Mucosa of stomach (tissue), 1 donor: ENCODE data around the gene PFKFB3.

ENCODE experiments used
- H3K27me3 ChIP-seq: one replicate; pipeline ENCODE4 v1.7.0; 2013; ENCODE audit warnings: mild to moderate bottlenecking, low read length; ENCODE audit not compliant: control insufficient read depth, insufficient read depth
- H3K36me3 ChIP-seq: one replicate; pipeline ENCODE4 v1.7.0; 2013; ENCODE audit warnings: low read length; ENCODE audit not compliant: control insufficient read depth, insufficient read depth
- H3K4me1 ChIP-seq: one replicate; pipeline ENCODE4 v1.7.0; 2013; ENCODE audit warnings: mild to moderate bottlenecking, low read length; ENCODE audit not compliant: control insufficient read depth, insufficient read depth
- H3K4me3 ChIP-seq: one replicate; pipeline ENCODE4 v1.7.0; 2013; ENCODE audit warnings: low read length
- H3K9ac ChIP-seq: one replicate; pipeline ENCODE4 v1.7.0; 2013; ENCODE audit warnings: mild to moderate bottlenecking, low read length, moderate library complexity
- H3K9me3 ChIP-seq: one replicate; pipeline ENCODE4 v1.7.0; 2013; ENCODE audit warnings: mild to moderate bottlenecking, low read length, moderate library complexity; ENCODE audit not compliant: control insufficient read depth
- donor health status: Pancreatic carcinoma.

PFKFB3 gene

GRCh38 chr10:6297522-6297921 lies 94.8 kb downstream of the PFKFB3 start:
- Histone ChIP-seq H3K27me3 (no peaks in the 10 kb centered on the region), H3K36me3 (no peaks in the 10 kb centered on the region), H3K4me3 (no peak overlapping the region), H3K4me1 (peaks cover 52% of the 10 kb centered on the region), H3K9ac (no peak overlapping the region), H3K9me3 (no peaks in the 10 kb centered on the region)

- no peak overlapping the region for H3K4me3 ChIP-seq
- no peak overlapping the region for H3K9ac ChIP-seq
- no peaks in the 10 kb centered on the region for H3K9me3 ChIP-seq
- no peaks in the 10 kb centered on the region for H3K27me3 ChIP-seq
- no peaks in the 10 kb centered on the region for H3K36me3 ChIP-seq
- H3K4me1 ChIP-seq = peaks cover 52% of the 10 kb centered on the region
Measured at GRCh38 chr10:6297951-6298381, 95.2 kb downstream of the PFKFB3 start.

GRCh38 chr10:6298428-6298827 lies 95.7 kb downstream of the PFKFB3 start:
- Histone ChIP-seq H3K4me3 (no peak overlapping the region), H3K36me3 (no peaks in the 10 kb centered on the region), H3K9me3 (no peaks in the 10 kb centered on the region), H3K9ac (no peak overlapping the region), H3K4me1 (peaks cover 52% of the 10 kb centered on the region), H3K27me3 (no peaks in the 10 kb centered on the region)

GRCh38 chr10:6299234-6299633 lies 96.5 kb downstream of the PFKFB3 start:
- no peaks in the 10 kb centered on the region for H3K36me3 ChIP-seq
- no peak overlapping the region for H3K9ac ChIP-seq
- no peaks in the 10 kb centered on the region for H3K9me3 ChIP-seq
- peaks cover 52% of the 10 kb centered on the region for H3K4me1 ChIP-seq
- no peak overlapping the region for H3K4me3 ChIP-seq
- H3K27me3 ChIP-seq = no peaks in the 10 kb centered on the region

GRCh38 chr10:6299743-6300105 lies 97.0 kb downstream of the PFKFB3 start:
- H3K9ac ChIP-seq = no peak overlapping the region
- H3K36me3 ChIP-seq = no peaks in the 10 kb centered on the region
- H3K4me1 ChIP-seq = peaks cover 52% of the 10 kb centered on the region
- H3K9me3 ChIP-seq = no peaks in the 10 kb centered on the region
- no peak overlapping the region for H3K4me3 ChIP-seq
- H3K27me3 ChIP-seq = no peaks in the 10 kb centered on the region

GRCh38 chr10:6300106-6300783 lies 97.5 kb downstream of the PFKFB3 start:
- no peaks in the 10 kb centered on the region for H3K27me3 ChIP-seq
- peaks cover 52% of the 10 kb centered on the region for H3K4me1 ChIP-seq
- H3K9me3 ChIP-seq = no peaks in the 10 kb centered on the region
- H3K36me3 ChIP-seq = no peaks in the 10 kb centered on the region
- H3K4me3 ChIP-seq = no peak overlapping the region
- peak overlapping the region; percentile 6 for H3K9ac ChIP-seq

- no peaks in the 10 kb centered on the region for H3K36me3 ChIP-seq
- no peak overlapping the region for H3K4me3 ChIP-seq
- no peaks in the 10 kb centered on the region for H3K27me3 ChIP-seq
- H3K4me1 ChIP-seq = peaks cover 52% of the 10 kb centered on the region
- peak overlapping the region; percentile 6 for H3K9ac ChIP-seq
- H3K9me3 ChIP-seq = no peaks in the 10 kb centered on the region
Measured at GRCh38 chr10:6300784-6301460, 98.2 kb downstream of the PFKFB3 start.

GRCh38 chr10:6301488-6302075 lies 98.8 kb downstream of the PFKFB3 start:
- Histone ChIP-seq H3K9me3 (no peaks in the 10 kb centered on the region), H3K4me1 (peaks cover 50% of the 10 kb centered on the region), H3K9ac (no peak overlapping the region), H3K36me3 (no peaks in the 10 kb centered on the region), H3K27me3 (no peaks in the 10 kb centered on the region), H3K4me3 (no peak overlapping the region)
